ENCODE results near the gene OR1D2. TPM values are rescaled to one million over a fixed set of nuclear protein-coding genes. Genes with fewer than 3 reads are reported as not detected.

Gene OR1D2
- total RNA-seq, 8 experiments from 2014 or later = 0.09 to 0.71 (median 0.19) TPM; not detected in 2

- no peaks in the 10 kb centered on the region for H3K4me1 ChIP-seq (replicated peaks in 1 of 2)
- ATAC-seq (replicated peaks in 6 of 8) = no peak
- no peak overlapping the region for H3K4me3 ChIP-seq
- WGBS, 10 experiments = 57 to 100% (median 82%) methylated on average over 2 to 4 of the region's 5 CpGs; no CpG with 5 or more reads in 3 of the 10 experiments
- in situ Hi-C loops (cut with MboI; ENCODE audit: low pct_unique_long_range_greater_than_20kb in 2 of 9, low sequenced_read_pairs in 9 of 9, unreplicated experiment in 9 of 9) = loop anchor here in 3 of 9 experiments (25.0 kb wide), 1 partner anchor 596 kb away; the partner anchor contains the start of genes CTNS (in 3 of the 3) and SHPK (in 3 of the 3)
- H3K27ac ChIP-seq = no peak overlapping the region
Observed at GRCh38 chr17:3040882-3041281, 63.3 kb downstream of the OR1D2 start.

GRCh38 chr17:3039736-3040135, 64.5 kb downstream of the OR1D2 start:
- no peak overlapping the region for H3K4me3 ChIP-seq
- WGBS, 10 experiments = 19 to 89% (median 65%) methylated on average over 2 to 6 of the region's 6 CpGs; no CpG with 5 or more reads in 2 of the 10 experiments
- in situ Hi-C loops (cut with MboI; ENCODE audit: low pct_unique_long_range_greater_than_20kb in 2 of 9, low sequenced_read_pairs in 9 of 9, unreplicated experiment in 9 of 9) = loop anchor here in 3 of 9 experiments (25.0 kb wide), 1 partner anchor 598 kb away; the partner anchor contains the start of genes CTNS (in 3 of the 3) and SHPK (in 3 of the 3)
- no peak overlapping the region for H3K27ac ChIP-seq
- H3K4me1 ChIP-seq (replicated peaks in 1 of 2) = no peaks in the 10 kb centered on the region
- ATAC-seq (replicated peaks in 6 of 8) = no peak

GRCh38 chr17:3038941-3039340, 65.3 kb downstream of the OR1D2 start:
- Histone ChIP-seq H3K27ac (no peak overlapping the region), H3K4me3 (no peak overlapping the region), H3K4me1 (replicated peaks in 1 of 2) (no peaks in the 10 kb centered on the region)
- 0 to 95% (median 53%) methylated on average over 2 to 4 of the region's 5 CpGs for WGBS, 10 experiments
- ATAC-seq (replicated peaks in 6 of 8) = no peak
- in situ Hi-C loops (cut with MboI; ENCODE audit: low pct_unique_long_range_greater_than_20kb in 2 of 9, low sequenced_read_pairs in 9 of 9, unreplicated experiment in 9 of 9) = loop anchor here in 3 of 9 experiments (25.0 kb wide), 1 partner anchor 598 kb away; the partner anchor contains the start of genes CTNS (in 3 of the 3) and SHPK (in 3 of the 3)

Other genes starting within 250 kb of the OR1D2 start
- 1 to 10 TPM in 1 of 8 experiments, under 1 TPM in 3, not detected in 4; 0.21 to 1.1 (median 0.36) TPM for gene OR1D5, start 40.8 kb downstream of the OR1D2 start, total RNA-seq
- 1 to 10 TPM in 1 of 8 experiments, under 1 TPM in 1, not detected in 6; 0.47 to 1.1 TPM for gene OR1G1, start 23.1 kb upstream of the OR1D2 start, total RNA-seq
- under 1 TPM in 1 of 8 experiments, not detected in 7; 0.52 TPM for gene OR1A2, start 93.1 kb upstream of the OR1D2 start, total RNA-seq
- gene OR1A1, start 103.2 kb upstream of the OR1D2 start, total RNA-seq = under 1 TPM in 5 of 8 experiments, not detected in 3; 0.10 to 0.59 (median 0.38) TPM
- gene OR3A1, start 193.9 kb upstream of the OR1D2 start, total RNA-seq = under 1 TPM in 1 of 8 experiments, not detected in 7; 0.21 TPM

Data from motor neuron (in vitro differentiated cells).